Mucosa of descending colon (tissue), 3 donors: ENCODE measurements around the gene UBALD2. TPM values are rescaled to one million over a fixed set of nuclear protein-coding genes. Genes with fewer than 3 reads are reported as not detected.
"Not testable (repeated sequence)": the region's sequence is repeated elsewhere in the genome, so short reads cannot be mapped to it uniquely, and the experiment has no call there.

Source experiments
- ATAC-seq: fragments of 200-7000 bp; cut with Tn5 transposase; one replicate; pipeline ENCODE4 v1.9.1; 2020; ENCODE audit warnings: mild to moderate bottlenecking, moderate library complexity
- DNase-seq, 3 donors: peaks; one replicate each; pipeline ENCODE4 v3.0.0-alpha.2; 2020
- H3K36me3 ChIP-seq: fragments of 200-600 bp; one replicate; pipeline ENCODE4 v1.8.0; 2021; ENCODE audit warnings: low read depth, mild to moderate bottlenecking
- H3K4me1 ChIP-seq: fragments of 200-600 bp; one replicate; pipeline ENCODE4 v1.8.0; 2021; ENCODE audit warnings: low read depth, mild to moderate bottlenecking
- H3K4me3 ChIP-seq: fragments of 200-600 bp; one replicate; pipeline ENCODE4 v1.8.0; 2021; ENCODE audit warnings: mild to moderate bottlenecking
- H3K9me3 ChIP-seq: fragments of 200-600 bp; one replicate; pipeline ENCODE4 v1.8.0; 2021; ENCODE audit warnings: mild to moderate bottlenecking
- intact Hi-C, 2 donors: fragments of 100-400 bp; cut with DNase I in 1 of 2; cut with micrococcal nuclease in 1 of 2; formaldehyde crosslinking; loops; one replicate each; pipeline versions ENCODE4 v1.11.0 to v1.11.1; 2022; cut with DNase I, micrococcal nuclease
- total RNA-seq, 3 donors: library from RNA; stranded (reverse); fragmentation: NEBNext Ultra II Directional in 2 of 3; extraction: Animal tissue kit (Norgen Biotek cat#: 25700) in 2 of 3; gene quantifications; one replicate each; pipeline versions ENCODE4 v1.2.1 to v1.2.4, GENCODE V29; 2021 to 2023
- TF ChIP-seq, protein P1 (sequence below): fragments of 200-600 bp; IDR thresholded peaks from one replicate; pipeline ENCODE4 v1.8.0; 2022; ENCODE audit warnings: antibody characterized with exemption, mild to moderate bottlenecking
- donor health status: DM: no; HTN: no; CAD: no; lungs with moderate emphysema.
- donor health status: DM: no; HTN: no; CAD: no.
- donor health status: DM: no; HTN: yes; CAD: no.

The UBALD2 gene
- total RNA-seq, 3 donors from 2014 or later: 46.6 to 132 (median 99.1) TPM

DNA sequence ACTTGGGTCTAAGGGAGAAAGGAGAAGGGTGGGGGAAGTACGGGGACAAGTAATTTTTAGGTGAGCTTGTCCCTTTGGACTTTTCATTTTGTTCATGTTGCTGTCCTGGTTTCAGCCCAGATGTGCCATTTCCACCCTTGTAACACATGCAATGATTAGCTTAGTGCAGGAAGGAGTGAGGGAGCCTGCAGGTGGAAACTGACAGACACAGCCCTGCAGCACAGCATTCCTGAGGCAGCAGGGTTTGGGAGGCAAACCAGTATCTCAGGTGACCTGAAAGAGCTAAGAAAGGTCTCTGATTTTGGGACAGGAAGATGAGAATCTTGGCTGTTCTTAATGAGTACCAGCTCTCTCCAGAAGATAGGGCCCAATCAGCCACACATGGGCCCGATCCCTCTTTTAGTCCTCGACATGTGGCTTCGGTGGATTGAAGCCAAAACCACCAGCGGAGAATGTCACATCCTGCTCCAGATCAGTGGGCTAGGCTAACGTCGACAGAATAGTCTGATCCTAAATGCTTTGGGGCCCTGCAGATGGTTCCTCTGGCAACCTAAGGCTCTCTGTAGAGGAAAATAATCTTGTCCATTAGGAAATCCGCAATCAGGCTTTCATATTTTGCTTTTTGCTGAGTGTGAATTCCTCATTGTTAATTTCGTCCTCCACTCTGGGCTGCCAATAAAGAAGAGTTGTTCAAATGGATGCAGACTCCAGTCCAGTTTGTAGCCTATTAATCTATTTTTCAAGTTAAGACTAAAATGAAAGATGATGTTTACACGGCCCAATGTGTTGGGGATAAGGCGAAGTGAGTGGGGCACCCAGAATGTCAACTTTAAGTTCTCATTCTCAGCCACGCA, 21.1 kb upstream of the UBALD2 start:
- TF ChIP-seq, protein P1, sequence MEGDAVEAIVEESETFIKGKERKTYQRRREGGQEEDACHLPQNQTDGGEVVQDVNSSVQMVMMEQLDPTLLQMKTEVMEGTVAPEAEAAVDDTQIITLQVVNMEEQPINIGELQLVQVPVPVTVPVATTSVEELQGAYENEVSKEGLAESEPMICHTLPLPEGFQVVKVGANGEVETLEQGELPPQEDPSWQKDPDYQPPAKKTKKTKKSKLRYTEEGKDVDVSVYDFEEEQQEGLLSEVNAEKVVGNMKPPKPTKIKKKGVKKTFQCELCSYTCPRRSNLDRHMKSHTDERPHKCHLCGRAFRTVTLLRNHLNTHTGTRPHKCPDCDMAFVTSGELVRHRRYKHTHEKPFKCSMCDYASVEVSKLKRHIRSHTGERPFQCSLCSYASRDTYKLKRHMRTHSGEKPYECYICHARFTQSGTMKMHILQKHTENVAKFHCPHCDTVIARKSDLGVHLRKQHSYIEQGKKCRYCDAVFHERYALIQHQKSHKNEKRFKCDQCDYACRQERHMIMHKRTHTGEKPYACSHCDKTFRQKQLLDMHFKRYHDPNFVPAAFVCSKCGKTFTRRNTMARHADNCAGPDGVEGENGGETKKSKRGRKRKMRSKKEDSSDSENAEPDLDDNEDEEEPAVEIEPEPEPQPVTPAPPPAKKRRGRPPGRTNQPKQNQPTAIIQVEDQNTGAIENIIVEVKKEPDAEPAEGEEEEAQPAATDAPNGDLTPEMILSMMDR: no peak
- peaks cover 20% of the 10 kb centered on the region for H3K4me1 ChIP-seq
- no peaks in the 10 kb centered on the region for H3K9me3 ChIP-seq
- DNase-seq: no peak
- intact Hi-C loops: no loop called here
- no peaks in the 10 kb centered on the region for H3K36me3 ChIP-seq
- no peak overlapping the region for H3K4me3 ChIP-seq
- ATAC-seq: no peak

- H3K36me3 ChIP-seq, H3K4me3 ChIP-seq, H3K9me3 ChIP-seq, DNase-seq, intact Hi-C loops, ATAC-seq: not testable (repeated sequence)
- H3K4me1 ChIP-seq: peaks cover 20% of the 10 kb centered on the region
Measured at GRCh38 chr17:76244721-76245120, 20.4 kb upstream of the UBALD2 start.

GRCh38 chr17:76246080-76247066, 18.8 kb upstream of the UBALD2 start:
- TF ChIP-seq, protein P1: no peak
- H3K9me3 ChIP-seq: no peaks in the 10 kb centered on the region
- no peak overlapping the region for H3K4me3 ChIP-seq
- H3K4me1 ChIP-seq: peaks cover 12% of the 10 kb centered on the region
- no peaks in the 10 kb centered on the region for H3K36me3 ChIP-seq
- intact Hi-C loops: no loop called here
- peak; percentile 82 for ATAC-seq
- DNase-seq: peak in 1 of 3 donors; percentile 57

GRCh38 chr17:76247304-76247703, 17.8 kb upstream of the UBALD2 start:
- intact Hi-C loops: no loop called here
- TF ChIP-seq, protein P1: no peak

DNA sequence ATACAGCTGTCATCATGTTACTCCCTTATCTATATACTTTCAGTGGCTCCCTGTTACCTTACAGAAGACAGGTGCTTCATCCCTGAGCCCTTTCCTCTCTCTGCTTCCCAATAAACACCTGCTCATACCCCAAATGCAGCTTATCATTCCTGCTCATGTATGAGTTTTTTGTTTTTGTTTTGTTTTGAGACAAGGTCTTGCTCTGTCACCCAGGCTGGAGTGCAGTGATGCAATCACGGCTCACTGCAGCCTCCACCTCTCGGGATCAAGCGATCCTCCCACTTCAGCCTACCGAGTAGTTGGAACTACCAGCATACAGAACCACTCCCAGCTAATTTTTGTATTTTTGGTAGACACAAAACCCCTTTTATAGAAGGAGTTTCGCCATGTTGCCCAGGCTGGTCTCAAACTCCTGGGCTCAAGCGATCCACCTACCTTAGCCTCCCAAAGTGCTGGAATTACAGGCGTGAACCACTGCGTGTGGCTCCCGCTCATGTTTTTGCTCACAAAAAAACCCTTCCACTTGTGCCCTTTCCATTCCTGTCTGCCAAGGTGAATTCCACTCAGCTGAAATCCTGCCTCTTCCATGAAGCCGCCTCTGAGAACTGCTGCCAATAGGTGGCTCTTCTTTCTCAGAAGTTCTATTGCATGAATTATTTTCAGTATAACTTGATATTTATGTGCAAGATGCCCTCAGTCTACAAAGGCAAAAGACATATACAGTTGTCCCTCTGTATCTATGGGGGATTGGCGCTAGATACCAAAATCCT, 16.9 kb upstream of the UBALD2 start:
- H3K4me3 ChIP-seq: no peak overlapping the region
- DNase-seq (no peak), ATAC-seq (no peak)
- peaks cover 16% of the 10 kb centered on the region for H3K4me1 ChIP-seq
- intact Hi-C loops: no loop called here
- TF ChIP-seq, protein P1: no peak
- no peaks in the 10 kb centered on the region for H3K36me3 ChIP-seq
- H3K9me3 ChIP-seq: no peaks in the 10 kb centered on the region

More at GRCh38 chr17:76247304-76247703, 17.8 kb upstream of the UBALD2 start:
- ATAC-seq (no peak), DNase-seq (no peak)
- Histone ChIP-seq H3K4me3 (no peak overlapping the region), H3K4me1 (peaks cover 10% of the 10 kb centered on the region), H3K9me3 (no peaks in the 10 kb centered on the region), H3K36me3 (no peaks in the 10 kb centered on the region)
